Mucosa of stomach (tissue), 1 donor: ENCODE measurements around the gene HBP1.

ENCODE experiments used
- H3K27me3 ChIP-seq: one replicate; pipeline ENCODE4 v1.7.0; 2013; ENCODE audit warnings: mild to moderate bottlenecking, low read length; ENCODE audit not compliant: control insufficient read depth, insufficient read depth
- H3K36me3 ChIP-seq: one replicate; pipeline ENCODE4 v1.7.0; 2013; ENCODE audit warnings: low read length; ENCODE audit not compliant: control insufficient read depth, insufficient read depth
- H3K4me1 ChIP-seq: one replicate; pipeline ENCODE4 v1.7.0; 2013; ENCODE audit warnings: mild to moderate bottlenecking, low read length; ENCODE audit not compliant: control insufficient read depth, insufficient read depth
- H3K4me3 ChIP-seq: one replicate; pipeline ENCODE4 v1.7.0; 2013; ENCODE audit warnings: low read length
- H3K9ac ChIP-seq: one replicate; pipeline ENCODE4 v1.7.0; 2013; ENCODE audit warnings: mild to moderate bottlenecking, low read length, moderate library complexity
- H3K9me3 ChIP-seq: one replicate; pipeline ENCODE4 v1.7.0; 2013; ENCODE audit warnings: mild to moderate bottlenecking, low read length, moderate library complexity; ENCODE audit not compliant: control insufficient read depth
- donor health status: Pancreatic carcinoma.

HBP1 gene

DNA sequence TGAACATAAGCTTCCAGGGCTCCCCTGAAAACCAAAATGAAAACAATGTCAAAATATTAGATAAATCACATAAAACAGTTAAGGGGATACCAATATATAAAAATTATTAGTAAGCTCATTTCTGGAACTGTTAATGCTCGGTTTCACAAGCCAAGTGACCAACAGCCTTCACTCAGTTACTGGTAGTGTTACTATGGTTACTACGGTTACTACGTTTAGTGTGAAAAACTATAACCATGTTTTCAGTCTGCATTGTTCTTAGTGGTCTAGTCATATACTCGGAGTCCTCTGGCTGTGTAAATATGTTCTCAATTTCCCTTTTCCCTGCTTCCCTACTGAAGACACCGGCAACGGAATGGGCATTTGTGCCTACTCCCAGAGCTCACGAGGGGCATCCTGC lies 34.8 kb downstream of the HBP1 start:
- Histone ChIP-seq H3K9me3 (no peaks in the 10 kb centered on the region), H3K9ac (no peak overlapping the region), H3K4me1 (no peaks in the 10 kb centered on the region), H3K36me3 (no peaks in the 10 kb centered on the region), H3K27me3 (no peaks in the 10 kb centered on the region), H3K4me3 (no peak overlapping the region)

DNA sequence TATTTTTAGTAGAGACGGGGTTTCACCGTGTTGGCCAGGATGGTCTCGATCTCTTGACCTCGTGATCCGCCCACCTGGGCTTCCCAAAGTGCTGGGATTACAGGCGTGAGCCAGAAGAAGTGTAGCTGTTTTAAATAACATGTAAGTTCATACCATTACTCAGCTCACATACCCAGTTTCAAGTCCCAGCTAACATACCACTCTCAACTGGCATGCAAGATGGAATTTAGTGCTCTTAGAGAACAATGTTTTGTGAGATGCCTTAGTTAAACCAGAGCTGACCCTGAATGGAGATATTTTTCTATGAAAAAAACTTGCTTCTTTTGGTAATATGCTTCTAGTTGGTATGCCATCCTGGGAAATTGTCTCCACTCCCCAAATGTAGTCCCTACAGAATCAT lies 37.3 kb downstream of the HBP1 start:
- Histone ChIP-seq H3K36me3 (no peaks in the 10 kb centered on the region), H3K4me3 (no peak overlapping the region), H3K4me1 (no peaks in the 10 kb centered on the region), H3K9me3 (no peaks in the 10 kb centered on the region), H3K9ac (no peak overlapping the region), H3K27me3 (no peaks in the 10 kb centered on the region)

DNA sequence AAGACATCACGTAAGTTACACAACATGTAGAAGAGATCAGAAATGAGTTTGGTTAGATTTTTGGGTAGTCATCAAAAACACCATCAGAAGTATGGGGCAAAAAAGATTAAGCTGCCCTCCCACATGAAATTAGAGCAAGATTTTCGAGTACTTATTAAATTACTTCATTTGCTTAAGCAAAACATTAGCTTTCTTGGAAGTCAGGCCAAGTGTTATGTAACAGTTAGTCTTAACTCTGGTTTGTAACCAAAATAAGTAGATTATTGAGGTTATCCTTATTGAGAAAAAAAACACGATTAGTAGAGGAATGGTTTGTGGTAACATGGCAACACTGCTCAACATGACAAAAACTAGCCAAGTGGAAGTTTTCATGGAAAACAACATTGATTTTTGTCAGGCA lies 37.9 kb downstream of the HBP1 start:
- no peaks in the 10 kb centered on the region for H3K9me3 ChIP-seq
- H3K36me3 ChIP-seq = no peaks in the 10 kb centered on the region
- H3K27me3 ChIP-seq = no peaks in the 10 kb centered on the region
- no peak overlapping the region for H3K4me3 ChIP-seq
- H3K9ac ChIP-seq = no peak overlapping the region
- H3K4me1 ChIP-seq = no peaks in the 10 kb centered on the region

DNA sequence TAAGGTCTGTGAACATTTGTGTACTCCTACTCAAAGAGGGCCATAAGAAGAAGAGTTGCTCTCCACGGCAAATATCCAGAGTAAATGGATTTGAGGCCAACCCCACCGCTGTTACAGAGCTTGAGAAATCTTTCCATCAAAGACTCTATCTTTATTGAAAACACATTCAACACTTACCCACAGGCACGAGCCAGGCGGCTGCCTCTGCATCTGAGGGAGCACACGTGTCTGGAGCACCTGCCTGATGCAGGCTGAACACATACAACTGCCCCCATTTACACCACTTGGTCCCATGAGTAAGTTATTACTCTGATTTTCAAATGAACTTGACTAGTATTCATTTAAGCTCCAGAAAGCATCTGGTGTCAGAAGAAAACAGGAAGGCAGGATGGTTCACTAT lies 38.7 kb downstream of the HBP1 start:
- H3K4me3 ChIP-seq = no peak overlapping the region
- H3K36me3 ChIP-seq = no peaks in the 10 kb centered on the region
- no peaks in the 10 kb centered on the region for H3K27me3 ChIP-seq
- H3K4me1 ChIP-seq = no peaks in the 10 kb centered on the region
- no peaks in the 10 kb centered on the region for H3K9me3 ChIP-seq
- H3K9ac ChIP-seq = no peak overlapping the region

DNA sequence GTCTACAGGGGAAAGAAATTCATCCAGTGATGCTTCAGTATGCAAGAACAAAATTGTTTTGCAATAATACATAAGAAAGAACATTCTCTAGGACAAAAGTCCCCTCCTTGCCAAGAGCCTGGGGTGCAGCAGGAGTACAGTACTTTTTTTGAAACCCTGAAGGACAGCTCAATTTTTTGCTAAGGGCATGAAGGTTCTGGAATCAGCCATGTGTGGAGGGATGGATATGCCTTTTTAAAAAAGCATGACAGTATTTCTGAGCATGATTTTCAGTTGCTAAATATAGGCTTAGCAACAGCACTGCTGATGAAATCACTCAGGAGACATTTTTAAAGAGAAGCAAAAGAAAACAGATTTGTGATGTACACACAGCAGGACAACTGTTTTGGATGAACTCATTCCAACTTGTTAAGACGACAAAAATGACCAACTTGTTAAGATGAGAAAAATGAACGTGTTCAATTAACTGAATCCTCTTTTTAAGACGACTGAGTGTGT lies 39.3 kb downstream of the HBP1 start:
- H3K4me1 ChIP-seq = no peaks in the 10 kb centered on the region
- no peak overlapping the region for H3K9ac ChIP-seq
- H3K9me3 ChIP-seq = no peaks in the 10 kb centered on the region
- H3K27me3 ChIP-seq = no peaks in the 10 kb centered on the region
- H3K36me3 ChIP-seq = no peaks in the 10 kb centered on the region
- no peak overlapping the region for H3K4me3 ChIP-seq

DNA sequence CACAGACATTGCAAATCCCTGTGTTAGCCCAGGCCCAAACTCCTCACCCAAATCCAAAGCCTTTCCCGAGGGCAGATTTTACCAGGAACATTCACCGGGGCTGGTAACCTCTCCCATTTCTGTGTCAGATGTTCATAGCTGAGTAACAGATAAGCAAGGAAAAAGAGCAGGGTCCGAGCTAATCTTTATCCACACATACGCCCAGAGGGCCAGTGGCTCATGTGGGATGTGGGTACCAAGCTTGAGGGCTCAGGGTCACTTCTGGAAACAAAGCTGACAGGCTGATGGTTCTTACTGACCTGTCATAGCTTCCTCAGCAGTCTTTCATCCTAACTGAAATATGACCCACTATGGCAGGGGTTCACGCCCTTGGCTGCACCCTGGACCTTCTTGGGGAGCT lies 39.8 kb downstream of the HBP1 start:
- no peaks in the 10 kb centered on the region for H3K4me1 ChIP-seq
- no peaks in the 10 kb centered on the region for H3K9me3 ChIP-seq
- H3K4me3 ChIP-seq = no peak overlapping the region
- no peaks in the 10 kb centered on the region for H3K27me3 ChIP-seq
- no peak overlapping the region for H3K9ac ChIP-seq
- no peaks in the 10 kb centered on the region for H3K36me3 ChIP-seq

DNA sequence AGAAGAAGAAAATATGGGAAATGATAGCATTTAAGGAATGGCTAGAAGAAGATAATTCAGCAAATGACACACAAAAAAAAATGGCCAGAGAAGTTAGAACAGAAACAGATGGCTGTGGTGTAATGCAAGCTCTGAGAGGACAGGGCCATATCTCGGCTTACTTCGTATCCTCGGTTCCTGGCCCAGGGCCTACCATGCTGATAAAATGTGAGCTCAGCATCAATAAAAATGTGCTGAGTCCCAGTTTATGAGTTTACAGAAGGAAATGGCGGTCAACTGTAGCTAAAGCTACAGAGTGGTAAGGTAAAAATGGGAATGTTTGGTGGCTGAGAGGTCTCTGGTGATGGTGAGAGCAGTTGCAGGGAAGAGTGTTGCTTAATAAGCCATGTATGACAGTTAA lies 40.8 kb downstream of the HBP1 start:
- H3K36me3 ChIP-seq = no peaks in the 10 kb centered on the region

DNA sequence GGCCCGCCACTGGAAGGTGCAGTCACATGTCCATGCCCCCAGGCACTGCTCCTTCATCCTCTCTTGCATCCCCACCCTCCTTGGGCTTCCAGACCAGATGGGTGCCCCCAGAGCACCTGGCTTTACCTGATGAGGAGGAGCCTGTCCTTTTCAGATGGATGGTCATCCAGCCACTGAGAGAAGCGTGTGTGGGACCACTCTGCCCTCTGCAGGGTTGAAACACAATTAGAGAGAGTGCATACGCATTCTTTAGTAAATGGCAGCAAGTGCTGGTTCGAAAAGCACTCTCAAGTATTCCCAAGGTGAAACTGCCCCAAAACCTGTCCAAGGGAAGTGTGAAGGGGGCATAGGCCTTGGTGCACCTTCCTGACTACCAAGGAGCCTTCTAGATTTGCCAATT lies 41.6 kb downstream of the HBP1 start:
- H3K4me1 ChIP-seq = no peaks in the 10 kb centered on the region
- no peak overlapping the region for H3K4me3 ChIP-seq
- no peak overlapping the region for H3K9ac ChIP-seq
- no peaks in the 10 kb centered on the region for H3K27me3 ChIP-seq
- H3K9me3 ChIP-seq = no peaks in the 10 kb centered on the region
- no peaks in the 10 kb centered on the region for H3K36me3 ChIP-seq

More for the DNA sequence above, 40.8 kb downstream of the HBP1 start:
- Histone ChIP-seq H3K9ac (no peak overlapping the region), H3K27me3 (no peaks in the 10 kb centered on the region), H3K4me3 (no peak overlapping the region), H3K9me3 (no peaks in the 10 kb centered on the region), H3K4me1 (no peaks in the 10 kb centered on the region)

DNA sequence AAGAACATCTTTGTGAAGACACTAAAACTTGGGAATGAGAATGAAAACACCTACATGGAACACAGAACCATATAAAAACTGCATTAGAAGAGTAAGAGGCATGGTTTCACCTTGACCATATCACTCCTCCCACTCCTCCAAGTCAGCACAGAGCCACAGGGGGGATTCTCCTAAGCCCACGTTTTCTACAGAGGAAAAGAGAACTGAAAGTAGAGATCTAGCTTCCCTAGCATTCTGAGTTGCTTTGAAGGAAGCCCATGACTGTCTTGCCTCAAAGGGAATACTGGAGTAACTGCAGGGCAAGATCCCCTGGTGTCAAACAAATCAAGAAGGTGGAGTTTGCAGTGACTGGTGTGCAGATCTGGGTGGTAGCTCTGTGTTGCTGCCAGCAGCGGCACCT lies 43.9 kb downstream of the HBP1 start:
- Histone ChIP-seq H3K4me1 (no peaks in the 10 kb centered on the region), H3K27me3 (no peaks in the 10 kb centered on the region), H3K4me3 (no peak overlapping the region), H3K9ac (no peak overlapping the region), H3K36me3 (no peaks in the 10 kb centered on the region), H3K9me3 (no peaks in the 10 kb centered on the region)

DNA sequence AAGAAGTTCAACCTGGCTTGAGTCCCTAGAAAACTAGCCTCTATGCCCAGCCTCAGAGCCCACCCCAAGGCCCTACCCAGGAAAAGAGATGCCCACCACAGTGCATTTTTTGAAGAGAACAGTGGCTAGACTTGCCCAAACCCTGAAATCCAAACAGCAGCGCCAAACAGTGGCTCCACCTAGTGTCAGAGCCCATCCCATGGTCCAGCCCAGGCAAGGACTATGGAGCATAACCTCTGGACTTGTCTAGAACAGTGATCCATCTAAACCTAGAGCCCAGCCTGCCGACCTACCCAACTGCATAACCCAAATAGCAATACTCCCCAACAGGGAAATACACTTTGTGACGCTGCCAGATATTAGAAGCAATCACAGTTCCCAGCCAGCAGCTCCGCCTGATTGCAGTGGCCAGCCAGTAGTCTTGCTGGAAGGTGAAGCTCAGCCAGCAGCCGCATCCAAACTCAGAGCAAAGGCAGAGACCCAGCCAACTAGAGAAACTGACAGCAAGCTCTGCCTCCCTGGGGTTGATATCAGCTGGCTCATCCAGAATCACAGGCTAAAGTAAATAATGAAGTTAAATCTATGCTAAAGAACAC lies 44.5 kb downstream of the HBP1 start:
- Histone ChIP-seq H3K36me3 (no peaks in the 10 kb centered on the region), H3K9ac (no peak overlapping the region), H3K9me3 (no peaks in the 10 kb centered on the region), H3K4me3 (no peak overlapping the region), H3K27me3 (no peaks in the 10 kb centered on the region), H3K4me1 (no peaks in the 10 kb centered on the region)

DNA sequence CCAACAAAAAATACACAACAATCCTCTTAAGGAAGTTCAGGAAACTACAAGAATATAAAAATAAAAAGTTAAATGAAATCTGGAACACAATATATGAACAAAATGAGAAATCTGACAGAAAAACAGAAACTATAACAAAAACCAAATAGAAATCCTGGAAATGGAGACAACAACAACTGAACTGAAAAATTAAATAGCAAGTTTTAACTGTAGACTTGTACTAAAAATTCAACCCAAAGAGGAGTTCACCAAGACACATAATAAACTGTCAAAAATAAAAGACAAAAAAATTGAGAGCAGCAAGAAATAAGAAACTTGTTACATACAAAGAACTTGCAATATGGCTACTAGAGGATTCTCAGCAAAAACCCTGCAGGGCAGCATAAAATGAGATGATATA lies 45.1 kb downstream of the HBP1 start:
- no peak overlapping the region for H3K9ac ChIP-seq
- H3K27me3 ChIP-seq = no peaks in the 10 kb centered on the region
- no peaks in the 10 kb centered on the region for H3K9me3 ChIP-seq
- H3K4me1 ChIP-seq = no peaks in the 10 kb centered on the region
- no peak overlapping the region for H3K4me3 ChIP-seq
- H3K36me3 ChIP-seq = no peaks in the 10 kb centered on the region

DNA sequence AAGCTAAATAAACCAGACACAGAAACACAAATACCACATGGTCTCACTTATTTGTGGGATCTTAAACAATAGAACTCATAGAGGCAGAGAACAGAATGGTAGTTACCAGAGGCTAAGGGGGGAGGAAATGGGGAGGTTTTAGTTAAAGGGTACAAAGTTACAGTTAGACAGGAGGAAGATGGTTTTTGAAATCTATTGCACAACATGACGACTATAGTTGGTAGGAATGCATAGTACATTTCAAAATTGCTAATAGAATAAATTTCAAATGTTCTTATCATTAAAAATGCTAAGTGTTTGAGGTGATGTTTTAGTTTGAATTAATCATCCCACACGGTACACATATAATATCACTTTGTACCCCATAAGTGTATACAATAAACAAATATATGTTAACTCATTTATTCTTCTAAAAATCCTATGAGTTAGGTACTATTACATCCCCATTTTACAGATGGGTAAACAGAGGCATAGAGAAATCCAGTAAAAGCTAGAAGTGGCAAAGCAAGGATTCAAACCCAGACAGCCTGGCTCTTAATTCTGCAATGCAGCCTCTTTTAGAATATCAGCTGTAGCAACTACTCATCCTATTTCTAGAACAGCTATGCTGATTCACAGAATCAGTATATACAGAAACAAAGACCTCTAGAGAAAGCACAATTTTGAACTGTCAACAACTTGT lies 50.9 kb downstream of the HBP1 start:
- Histone ChIP-seq H3K36me3 (no peaks in the 10 kb centered on the region), H3K9ac (no peak overlapping the region), H3K27me3 (no peaks in the 10 kb centered on the region), H3K4me1 (peaks cover 4% of the 10 kb centered on the region), H3K4me3 (no peak overlapping the region), H3K9me3 (no peaks in the 10 kb centered on the region)
